Stimulated activated CD4-positive, alpha-beta T cell treated with anti-CD3 and anti-CD28 coated beads, TNF-alpha, amount 100 ng/mL, for 48 hours (primary cell): ENCODE results near the gene PMCH.
A peak's percentile ranks its signal among the peaks of the same experiment; 100 is the strongest.
"Not testable (repeated sequence)": the region's sequence is repeated elsewhere in the genome, so short reads cannot be mapped to it uniquely, and the experiment has no call there.

Experiments used
- DNase-seq, 3 donors: peaks; one replicate each; pipeline ENCODE4 v3.0.0-alpha.2; 2020; ENCODE audit warnings: low read depth in 3 of 3

The PMCH gene, protein sequence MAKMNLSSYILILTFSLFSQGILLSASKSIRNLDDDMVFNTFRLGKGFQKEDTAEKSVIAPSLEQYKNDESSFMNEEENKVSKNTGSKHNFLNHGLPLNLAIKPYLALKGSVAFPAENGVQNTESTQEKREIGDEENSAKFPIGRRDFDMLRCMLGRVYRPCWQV

DNA sequence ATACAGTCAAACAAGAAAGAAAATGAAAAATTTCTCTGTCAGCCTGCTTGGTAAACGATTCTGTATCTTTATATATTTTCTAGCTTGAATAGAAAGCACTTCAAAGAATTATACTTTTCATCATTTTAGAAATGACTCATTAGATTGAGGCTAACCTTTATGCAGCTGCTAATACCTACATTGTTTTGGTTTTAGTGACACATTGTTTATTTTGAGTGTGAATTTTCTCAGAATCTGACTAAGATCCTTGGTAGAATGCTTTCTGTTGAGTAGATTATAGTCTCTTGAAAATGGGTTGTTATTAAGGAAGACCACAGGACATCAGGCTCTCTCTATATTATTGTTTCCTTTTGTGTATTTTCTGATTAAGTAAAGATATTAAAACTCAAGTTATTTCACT lies at the start of gene PMCH:
Gene PMCH (minus strand): TSS at position 45 of the 400 bp plus-strand sequence. CDS start 63 bp downstream, outside the sequence.
- DNase-seq: no peak

DNA sequence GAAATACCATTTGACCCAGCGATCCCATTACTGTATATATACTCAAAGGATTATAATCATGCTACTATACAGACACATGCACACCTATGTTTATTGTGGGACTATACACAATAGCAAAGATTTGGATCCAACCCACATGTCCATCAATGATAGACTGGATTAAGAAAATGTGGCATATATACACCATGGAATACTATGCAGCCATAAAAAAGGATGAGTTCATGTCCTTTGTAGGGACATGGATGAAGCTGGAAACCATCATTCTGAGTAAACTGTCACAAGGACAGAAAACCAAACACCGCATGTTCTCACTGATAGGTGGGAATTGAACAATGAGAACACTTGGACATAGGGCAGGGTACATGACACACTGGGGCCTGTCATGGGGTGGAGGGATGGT lies 43.2 kb upstream of the PMCH start:
- not testable (repeated sequence) for DNase-seq

DNA sequence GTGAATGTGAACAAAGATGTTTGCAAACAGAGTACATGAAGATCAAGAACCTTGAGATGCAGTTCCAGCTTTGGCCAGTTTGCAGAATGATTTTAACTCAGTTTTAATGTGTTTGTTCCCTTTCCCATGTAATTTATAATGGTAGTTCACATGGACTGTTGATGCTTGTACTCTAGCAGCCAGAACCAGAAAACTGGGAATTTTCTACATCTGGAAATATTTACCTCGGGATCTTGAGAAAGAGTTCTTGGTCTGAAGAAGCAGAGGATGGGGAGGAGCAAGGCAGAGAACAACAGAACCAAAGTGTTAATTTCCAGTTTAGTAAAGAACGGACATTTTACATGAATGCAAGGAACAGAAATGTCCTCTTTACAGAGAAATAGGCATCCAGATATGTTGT lies 37.0 kb upstream of the PMCH start:
- no peak for DNase-seq

DNA sequence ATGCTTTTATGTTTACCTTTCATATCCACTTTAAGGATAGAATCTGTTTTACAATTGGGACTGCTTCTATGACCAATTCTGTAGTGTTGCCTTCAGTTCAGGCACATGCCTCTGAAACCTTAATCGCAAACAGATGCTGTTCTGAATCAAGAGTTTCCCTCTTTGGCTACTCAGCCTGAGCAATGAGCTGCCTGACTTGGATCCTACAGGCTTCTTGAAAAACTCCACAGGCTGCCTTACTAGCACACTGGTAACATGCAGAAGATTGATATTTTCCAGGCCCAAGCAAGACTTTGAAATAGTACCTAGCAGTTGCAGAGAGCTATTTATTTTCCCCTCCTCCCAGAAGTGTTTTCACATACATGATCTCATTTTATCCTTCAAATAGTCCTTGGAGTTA lies 34.8 kb upstream of the PMCH start:
- no peak for DNase-seq

DNA sequence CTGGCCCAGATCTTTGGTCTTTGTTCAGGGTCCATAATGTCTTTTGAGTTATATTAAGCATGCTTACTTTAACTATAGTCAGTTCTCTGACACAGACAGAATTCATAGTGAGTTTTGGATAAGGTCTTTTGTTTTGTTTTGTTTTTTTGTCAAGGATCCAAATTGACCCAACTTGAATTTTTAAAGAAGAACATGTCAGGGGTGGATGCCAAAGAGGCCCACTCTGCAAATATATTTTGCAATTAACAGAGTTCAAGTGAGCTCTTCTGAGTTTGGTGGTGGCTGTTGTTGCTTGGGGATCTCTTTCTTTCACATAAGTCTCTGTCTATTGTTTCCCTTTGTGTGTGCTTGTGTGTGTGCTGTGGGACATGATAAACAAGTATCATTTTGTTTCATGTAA lies 34.4 kb upstream of the PMCH start:
- DNase-seq: no peak

DNA sequence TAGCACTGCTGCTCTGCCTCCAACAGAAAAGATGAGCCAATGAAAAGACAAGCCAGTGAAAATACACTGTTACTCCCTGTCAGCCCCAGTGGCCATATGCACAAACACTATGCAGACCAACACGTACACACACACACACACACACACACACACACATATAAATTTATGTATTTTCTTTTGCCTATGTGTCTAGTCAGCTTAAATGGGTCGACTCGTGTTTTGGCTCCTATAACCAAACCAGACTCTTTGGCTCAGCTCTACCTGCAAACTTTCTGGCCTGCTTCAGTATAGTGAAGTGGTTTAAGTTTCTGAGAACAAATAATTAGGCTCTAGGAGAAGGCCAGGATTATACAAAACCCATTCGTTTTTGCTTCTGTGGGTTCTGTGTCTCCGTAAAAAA lies 30.3 kb upstream of the PMCH start:
- DNase-seq: no peak

DNA sequence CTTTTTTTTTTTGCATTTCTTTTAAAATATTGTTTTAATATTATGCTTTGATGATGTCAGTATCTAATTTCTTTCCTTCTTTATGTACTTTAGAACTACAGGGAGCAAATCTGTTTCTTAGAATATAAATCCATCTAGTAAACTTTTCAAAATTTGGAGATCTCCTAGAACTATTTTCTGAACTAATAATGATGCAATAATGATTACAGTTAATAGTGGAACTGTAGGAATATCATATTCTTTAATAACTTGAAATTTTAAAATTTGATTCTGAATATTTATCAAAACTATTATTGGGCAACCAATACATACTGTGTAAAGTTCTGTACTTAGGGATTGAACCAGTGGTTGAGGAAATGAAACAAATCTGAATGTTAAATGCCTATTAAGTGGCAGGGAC lies 23.1 kb upstream of the PMCH start:
- DNase-seq: no peak

DNA sequence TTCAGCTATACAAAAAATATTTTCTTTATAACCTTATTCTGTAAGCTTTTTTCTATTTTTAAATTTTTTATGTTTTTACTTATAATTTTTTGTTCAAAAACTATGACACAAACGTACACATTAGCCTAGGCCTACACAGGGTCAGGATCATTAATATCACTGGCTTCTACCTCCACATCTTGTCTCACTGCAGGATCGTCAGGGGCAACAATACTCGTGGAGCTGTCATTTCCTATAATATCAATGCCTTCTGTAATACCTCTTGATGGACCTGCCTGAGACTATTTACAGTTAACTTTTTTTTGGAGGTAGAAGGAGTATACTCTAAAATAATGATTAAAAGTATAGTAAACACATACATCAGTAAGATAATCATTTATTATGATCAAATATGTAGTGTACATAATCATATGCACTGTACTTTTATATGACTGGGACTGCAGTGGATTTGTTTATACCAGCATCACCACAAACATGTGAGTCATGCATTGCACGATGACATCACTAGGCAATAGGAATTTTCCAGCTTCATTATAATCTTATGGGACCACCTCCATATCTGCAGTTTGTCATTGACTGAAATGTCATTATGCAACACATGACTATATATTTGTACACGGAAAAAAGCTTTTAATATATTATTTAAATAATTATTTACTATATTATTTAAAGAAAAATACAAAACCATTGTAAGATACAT lies 18.5 kb upstream of the PMCH start:
- no peak for DNase-seq

DNA sequence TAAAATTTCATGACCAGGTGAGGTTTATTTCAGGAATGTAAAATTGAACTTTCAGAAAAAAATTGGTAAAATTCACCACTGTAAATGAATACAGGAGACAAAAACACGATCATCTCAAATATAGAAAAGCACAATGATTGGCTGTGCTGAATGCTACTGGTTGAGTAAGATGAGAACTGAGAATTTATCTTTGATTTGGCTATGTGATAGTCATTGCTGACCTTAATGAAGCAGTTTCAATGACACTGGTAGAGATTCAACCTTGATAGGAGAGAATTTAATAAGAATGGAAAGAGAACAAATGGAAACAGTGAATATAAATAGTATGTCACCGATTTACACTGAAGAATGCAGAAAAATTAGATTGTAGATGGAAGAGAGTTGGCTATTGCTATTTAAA lies 6.4 kb upstream of the PMCH start:
- DNase-seq: no peak

DNA sequence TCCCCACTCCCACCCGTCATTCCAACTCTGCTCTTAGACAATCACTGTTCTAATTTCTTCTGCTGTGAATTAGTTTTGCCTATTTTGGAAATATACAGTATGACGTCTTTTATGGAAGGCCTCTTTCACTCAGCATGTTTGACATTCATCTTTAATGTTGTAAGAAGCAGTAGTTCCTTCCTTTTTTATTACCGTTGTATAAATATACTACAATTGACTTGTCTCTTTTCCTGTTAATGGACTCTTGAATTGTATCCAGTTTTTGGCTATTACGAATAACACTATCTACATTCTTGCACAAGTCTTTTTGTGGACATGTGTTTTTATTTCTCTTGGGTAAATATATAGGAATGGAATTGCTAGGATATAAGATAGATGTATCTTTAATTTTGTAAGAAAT lies 4.9 kb upstream of the PMCH start:
- DNase-seq: no peak

DNA sequence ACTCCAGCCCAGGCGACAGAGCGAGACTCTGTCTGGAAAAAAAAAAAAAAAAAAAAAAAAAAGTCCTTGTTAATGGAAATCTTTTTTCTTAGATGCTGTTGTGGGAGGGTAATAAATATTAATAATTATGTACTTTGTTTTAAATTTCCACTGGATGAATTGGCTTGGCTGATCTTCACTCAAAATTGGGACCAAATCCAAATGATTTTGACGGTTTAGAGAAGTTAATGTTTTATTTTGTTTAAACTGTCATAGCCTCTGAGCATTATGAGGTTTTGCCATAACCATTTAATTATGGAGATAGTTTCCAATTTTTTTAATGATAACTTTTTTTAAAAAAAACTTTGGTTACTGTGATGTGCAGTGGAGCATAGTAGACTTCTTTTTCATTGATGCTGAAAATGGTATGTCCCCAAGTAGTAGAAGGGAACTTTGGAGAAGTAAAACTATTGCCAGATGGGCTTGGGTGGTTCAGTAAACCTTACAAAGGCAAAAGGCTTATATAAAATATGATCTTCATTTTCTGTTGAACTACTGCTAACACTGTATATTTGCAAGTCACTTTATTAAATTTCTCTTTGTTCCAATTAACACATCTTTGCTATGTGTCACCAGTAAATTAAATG lies 3.9 kb upstream of the PMCH start:
- no peak for DNase-seq

DNA sequence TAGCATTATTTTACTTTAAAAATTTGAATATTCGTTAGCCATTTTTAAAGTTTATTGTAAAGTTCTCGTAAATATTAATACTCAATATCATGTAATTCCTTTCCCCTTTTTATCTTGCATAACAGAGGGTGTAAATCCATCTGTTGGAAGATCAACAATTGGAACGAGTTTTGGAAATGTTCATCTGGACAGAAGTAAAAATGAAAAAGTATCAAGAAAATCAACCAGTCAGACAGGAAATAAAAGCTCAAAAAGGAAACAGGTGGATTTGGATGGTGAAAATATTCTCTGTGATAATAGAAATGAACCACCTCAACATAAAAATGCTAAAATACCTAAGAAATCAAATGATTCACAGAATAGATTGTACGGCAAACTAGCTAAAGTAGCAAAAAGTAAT lies 1.8 kb downstream of the PMCH start:
- no peak for DNase-seq

DNA sequence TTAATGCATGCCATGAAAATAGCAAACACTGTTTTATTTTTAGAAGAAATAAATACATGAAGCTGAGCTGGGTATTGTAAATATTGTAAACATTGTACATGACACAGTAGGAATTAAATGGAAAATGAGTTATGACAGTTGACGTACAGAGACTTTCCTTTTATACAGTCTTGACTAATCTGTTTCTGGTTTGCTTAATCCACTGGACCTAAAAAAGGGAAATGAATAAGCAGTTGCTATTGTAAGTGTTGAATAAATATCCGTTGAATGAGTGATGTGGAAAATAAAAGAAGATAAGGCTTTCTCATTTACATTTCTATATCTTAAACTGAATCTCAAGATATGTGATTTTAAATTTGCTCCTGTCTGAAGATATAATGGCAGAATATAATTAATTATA lies 15.0 kb downstream of the PMCH start:
- DNase-seq: no peak

DNA sequence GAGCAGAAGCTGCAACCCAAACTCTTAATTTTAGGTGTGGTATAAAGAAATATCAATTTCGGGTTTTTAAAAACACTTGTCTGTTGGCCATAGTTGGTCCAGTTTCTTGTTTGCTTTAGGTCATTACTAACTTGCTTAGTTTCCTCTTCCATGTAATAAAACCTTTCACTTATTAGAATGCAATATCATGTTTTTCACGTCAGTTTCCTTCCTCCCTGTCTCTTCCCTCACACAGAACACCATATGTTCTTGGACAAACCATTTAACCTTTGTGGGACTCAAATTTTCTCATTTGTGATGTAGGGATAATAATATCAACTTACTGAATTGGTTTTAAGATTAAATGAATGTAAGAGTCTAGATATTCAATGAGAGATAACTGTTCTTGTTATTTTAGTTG lies 22.9 kb downstream of the PMCH start:
- DNase-seq: no peak

DNA sequence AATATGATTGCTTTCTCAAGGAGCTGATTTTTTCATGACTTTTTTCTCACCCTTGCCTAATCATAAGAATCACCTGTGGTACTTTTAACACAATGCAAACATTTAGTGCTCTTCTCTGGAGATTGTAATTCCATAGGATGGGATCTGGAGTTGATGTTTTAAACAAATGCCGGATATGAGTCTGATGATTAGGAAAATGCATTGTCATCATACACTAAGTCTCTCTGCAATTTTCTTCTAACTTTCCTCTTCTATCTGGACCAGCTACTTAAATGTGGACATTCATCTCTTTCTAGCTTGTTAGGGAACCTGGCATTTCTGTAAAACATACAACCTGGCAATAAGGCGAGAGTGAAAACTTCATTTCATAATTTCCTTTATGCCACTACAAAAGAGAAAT lies 23.5 kb downstream of the PMCH start:
- DNase-seq: no peak

DNA sequence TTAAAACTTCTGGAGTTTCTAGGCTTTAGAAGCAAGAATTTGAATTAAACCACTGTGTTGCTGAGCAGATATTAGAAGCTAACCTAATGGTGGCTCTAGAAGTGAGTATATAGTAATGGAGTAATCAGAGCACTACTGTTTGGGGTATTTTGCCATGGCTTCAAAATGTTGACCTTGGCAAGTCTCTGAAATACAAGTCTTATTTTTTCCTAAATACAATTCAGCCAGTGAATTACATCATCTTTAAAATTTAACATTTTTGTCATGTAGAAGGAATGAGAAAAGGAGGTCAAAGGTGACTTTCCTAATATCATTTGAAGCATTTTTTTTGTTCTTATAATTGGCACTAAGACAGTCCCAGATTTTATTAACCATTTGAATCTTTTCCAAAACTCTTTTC lies 25.2 kb downstream of the PMCH start:
- DNase-seq: no peak

DNA sequence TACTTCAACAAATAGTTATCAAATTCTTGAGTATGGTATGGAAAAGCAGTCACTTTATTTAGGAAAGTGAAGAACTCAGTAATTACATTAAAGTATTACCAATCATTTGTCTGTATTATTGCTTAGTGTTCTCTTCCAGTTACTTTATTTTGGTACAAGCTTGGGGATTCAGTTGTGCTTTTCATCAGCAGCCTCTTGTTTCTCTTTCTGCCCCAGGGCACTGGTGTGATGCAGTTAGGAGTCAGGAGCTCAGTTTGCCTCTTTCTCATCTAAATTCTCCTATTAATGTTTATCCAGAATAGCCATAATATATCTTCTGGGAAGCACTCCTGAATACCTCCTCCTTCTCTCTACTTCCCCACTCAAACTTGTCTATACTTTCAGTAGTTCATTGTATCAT lies 25.7 kb downstream of the PMCH start:
- DNase-seq: no peak

DNA sequence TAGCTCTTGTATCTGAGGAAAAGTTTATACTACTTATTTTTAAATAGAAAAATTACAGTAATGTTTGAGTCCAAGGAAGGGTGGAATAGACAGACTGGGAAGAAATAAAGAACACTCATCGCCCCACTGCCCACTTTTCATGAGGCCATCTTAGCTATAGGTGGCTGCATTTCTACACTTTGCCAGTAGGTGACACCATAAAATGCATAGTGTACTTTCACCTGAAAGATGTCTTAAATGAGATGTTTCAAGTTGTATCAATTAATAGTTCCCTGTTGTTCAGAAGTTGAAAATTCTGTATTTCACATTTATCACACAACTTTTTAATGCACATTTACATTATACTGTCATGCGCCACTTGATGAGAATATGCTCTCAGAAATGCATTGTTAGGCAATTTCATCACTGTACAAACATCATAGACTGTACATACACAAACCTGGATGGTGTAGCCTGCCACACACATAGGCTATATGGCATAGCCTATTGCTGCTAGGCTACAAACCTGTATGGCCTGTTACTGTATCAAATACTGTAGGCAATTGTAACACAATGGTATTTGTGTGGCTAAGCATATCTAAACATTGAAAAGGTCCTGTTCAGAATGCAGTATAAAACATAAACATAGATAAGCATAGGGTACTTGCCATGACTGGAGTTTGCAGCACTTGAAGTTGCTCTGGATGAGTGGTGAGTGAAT lies 27.6 kb downstream of the PMCH start:
- peak in 1 of 3 donors; percentile 1 for DNase-seq

DNA sequence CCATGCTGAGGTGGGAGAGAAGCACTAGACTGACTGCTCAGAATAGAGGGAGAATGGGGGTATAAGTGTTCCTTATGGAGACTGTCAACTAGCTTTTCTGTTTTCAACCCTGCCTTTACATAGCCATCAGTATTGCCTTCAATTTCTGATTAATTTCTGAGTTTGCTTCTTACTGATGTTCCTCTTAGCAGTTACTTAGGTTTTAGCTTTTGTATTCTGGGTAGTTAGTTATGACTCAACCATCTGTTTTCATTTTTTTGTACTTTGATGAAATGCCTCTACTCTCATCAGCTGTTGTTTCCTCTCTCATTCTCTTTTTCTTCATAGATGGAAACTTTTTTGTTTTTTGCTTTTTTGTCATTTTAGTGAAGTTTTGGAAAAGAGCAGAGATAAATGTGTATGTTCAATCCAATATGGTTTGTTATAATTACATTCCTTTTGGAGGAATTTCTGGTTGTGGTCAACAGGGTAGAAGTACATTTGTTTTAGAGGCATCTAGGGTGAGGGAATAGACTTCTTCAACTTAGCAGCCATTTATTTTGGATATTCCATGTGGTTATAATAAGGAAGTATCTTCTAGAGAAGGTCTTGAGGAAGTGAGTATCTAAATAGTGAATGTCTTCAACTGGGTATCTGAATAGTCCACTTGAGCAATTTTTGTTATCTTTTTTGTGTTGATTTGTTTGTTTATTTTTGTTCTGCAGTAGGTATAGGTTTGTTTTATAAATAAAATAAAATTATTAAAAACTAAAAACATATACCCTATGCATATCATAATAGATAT lies 29.6 kb downstream of the PMCH start:
- no peak for DNase-seq

DNA sequence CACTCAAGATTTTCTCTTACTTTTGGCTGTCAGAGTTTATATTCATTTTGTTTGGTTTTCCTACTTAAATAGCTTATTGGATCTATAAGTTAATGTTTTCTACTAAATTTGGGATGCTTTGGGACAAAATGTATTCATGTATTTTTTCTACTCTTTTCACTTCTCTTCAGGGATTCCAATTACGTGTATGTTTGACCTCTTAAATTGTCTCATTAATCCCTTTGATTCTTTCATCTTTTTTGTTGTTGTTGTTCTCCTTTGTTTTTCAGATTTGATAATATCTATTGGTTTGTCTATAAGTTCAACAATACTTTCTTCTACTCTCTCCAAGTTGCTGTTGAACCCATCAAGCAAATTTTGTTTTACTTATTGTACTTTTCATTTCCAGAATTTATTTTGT lies 34.2 kb downstream of the PMCH start:
- DNase-seq: no peak

DNA sequence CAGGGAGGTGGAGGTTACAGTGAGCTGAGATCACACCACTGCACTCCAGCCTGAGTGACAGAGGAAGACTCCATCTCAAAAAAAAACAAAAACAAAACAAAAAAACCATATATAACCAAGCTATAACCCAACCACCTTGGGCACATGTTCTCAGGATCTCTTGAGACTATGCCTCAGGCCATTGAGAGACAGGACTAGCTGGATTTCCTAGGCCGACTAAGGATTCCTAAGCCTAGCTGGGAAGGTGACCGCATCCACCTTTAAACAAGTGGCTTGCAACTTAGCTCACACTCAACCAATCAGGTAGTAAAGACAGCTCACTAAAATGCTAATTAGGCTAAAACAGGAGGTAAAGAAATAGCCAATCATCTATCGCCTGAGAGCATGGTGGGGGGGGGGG lies 42.4 kb downstream of the PMCH start:
- DNase-seq: not testable (repeated sequence)

DNA sequence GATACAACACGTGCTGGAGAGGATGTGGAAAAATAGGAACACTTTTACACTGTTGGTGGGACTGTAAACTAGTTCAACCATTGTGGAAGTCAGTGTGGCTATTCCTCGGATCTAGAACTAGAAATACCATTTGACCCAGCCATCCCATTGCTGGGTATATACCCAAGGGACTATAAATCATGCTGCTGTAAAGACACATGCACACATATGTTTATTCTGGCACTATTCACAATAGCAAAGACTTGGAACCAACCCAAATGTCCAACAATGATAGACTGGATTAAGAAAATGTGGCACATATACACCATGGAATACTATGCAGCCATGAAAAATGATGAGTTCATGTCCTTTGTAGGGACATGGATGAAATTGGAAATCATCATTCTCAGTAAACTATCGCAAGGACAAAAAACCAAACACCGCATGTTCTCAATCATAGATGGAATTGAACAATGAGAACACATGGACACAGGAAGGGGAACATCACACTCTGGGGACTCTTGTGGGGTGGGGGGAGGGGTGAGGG lies 50.5 kb downstream of the PMCH start:
- DNase-seq: not testable (repeated sequence)
